MM.1S (cell line): ENCODE results near the gene IMP3.
A peak's percentile ranks its signal among the peaks of the same experiment; 100 is the strongest.

Source experiments
- DNase-seq: peaks from one replicate; pipeline ENCODE4 v3.0.0-alpha.2; 2015
- H2AFZ ChIP-seq: fragments of 300-600 bp; sonication (generic); 2 replicates; pipeline ENCODE4 v1.6.0; 2016; ENCODE audit warnings: antibody characterized with exemption, low read length
- H3F3A ChIP-seq: fragments of 300-600 bp; sonication (generic); 2 replicates; pipeline ENCODE4 v1.6.1; 2016; ENCODE audit warnings: mild to moderate bottlenecking, antibody characterized with exemption, low read length, moderate library complexity, mixed read lengths; ENCODE audit not compliant: insufficient read depth
- H3K27ac ChIP-seq: fragments of 300-600 bp; sonication (generic); 2 replicates; pipeline ENCODE4 v1.5.1; 2016; ENCODE audit warnings: mild to moderate bottlenecking, low read length
- H3K27me3 ChIP-seq: fragments of 300-600 bp; sonication (generic); replicated peaks from 2 replicates; pipeline ENCODE4 v1.6.0; 2016; ENCODE audit warnings: low read length; ENCODE audit not compliant: insufficient read depth
- H3K36me3 ChIP-seq: fragments of 300-600 bp; sonication (generic); replicated peaks from 2 replicates; pipeline ENCODE4 v1.6.1; 2016; ENCODE audit warnings: mild to moderate bottlenecking, low read length, mixed read lengths; ENCODE audit not compliant: insufficient read depth
- H3K4me1 ChIP-seq: fragments of 300-600 bp; sonication (generic); 2 replicates; pipeline ENCODE4 v1.6.1; 2016; ENCODE audit warnings: low read length, mixed read lengths
- H3K4me2 ChIP-seq: fragments of 300-600 bp; sonication (generic); 2 replicates; pipeline ENCODE4 v1.6.0; 2016; ENCODE audit warnings: low read depth, low read length
- H3K4me3 ChIP-seq: fragments of 300-600 bp; sonication (generic); 2 replicates; pipeline ENCODE4 v1.5.1; 2016; ENCODE audit warnings: low read length, mixed read lengths
- H3K79me2 ChIP-seq: fragments of 300-600 bp; sonication (generic); 2 replicates; pipeline ENCODE4 v1.6.1; 2016; ENCODE audit warnings: mixed run types, low read length, mixed read lengths
- H3K9ac ChIP-seq: fragments of 300-600 bp; sonication (generic); 2 replicates; pipeline ENCODE4 v1.6.1; 2016; ENCODE audit warnings: low read length, mixed read lengths
- H3K9me2 ChIP-seq: fragments of 300-600 bp; sonication (generic); replicated peaks from 2 replicates; pipeline ENCODE4 v1.6.1; 2016; ENCODE audit warnings: mild to moderate bottlenecking, low read length, mixed read lengths; ENCODE audit not compliant: insufficient read depth
- H3K9me3 ChIP-seq: fragments of 300-600 bp; sonication (generic); replicated peaks from 2 replicates; pipeline ENCODE4 v1.6.1; 2016; ENCODE audit warnings: mild to moderate bottlenecking, low read length, mixed read lengths; ENCODE audit not compliant: insufficient read depth
- H4K20me1 ChIP-seq: fragments of 300-600 bp; sonication (generic); 2 replicates; pipeline ENCODE4 v1.6.1; 2016; ENCODE audit warnings: mild to moderate bottlenecking, low read length, moderate library complexity, mixed read lengths; ENCODE audit not compliant: insufficient read depth
- EZH2 ChIP-seq: fragments of 300-600 bp; sonication (generic); optimal IDR thresholded peaks from 2 replicates; pipeline ENCODE3; 2017; ENCODE audit warnings: low read depth, mild to moderate bottlenecking, antibody characterized with exemption, low read length, mixed read lengths
- EZH2phosphoT487 ChIP-seq: fragments of 300-600 bp; sonication (generic); IDR thresholded peaks from 2 replicates; pipeline ENCODE4 v1.6.1; 2018; ENCODE audit warnings: antibody characterized with exemption, low read length
- TF ChIP-seq, protein P1 (sequence below): fragments of 300-600 bp; sonication (generic); IDR thresholded peaks from 2 replicates; pipeline ENCODE4 v1.5.1; 2016; ENCODE audit warnings: antibody characterized with exemption, low read length, mixed read lengths

The IMP3 gene

DNA sequence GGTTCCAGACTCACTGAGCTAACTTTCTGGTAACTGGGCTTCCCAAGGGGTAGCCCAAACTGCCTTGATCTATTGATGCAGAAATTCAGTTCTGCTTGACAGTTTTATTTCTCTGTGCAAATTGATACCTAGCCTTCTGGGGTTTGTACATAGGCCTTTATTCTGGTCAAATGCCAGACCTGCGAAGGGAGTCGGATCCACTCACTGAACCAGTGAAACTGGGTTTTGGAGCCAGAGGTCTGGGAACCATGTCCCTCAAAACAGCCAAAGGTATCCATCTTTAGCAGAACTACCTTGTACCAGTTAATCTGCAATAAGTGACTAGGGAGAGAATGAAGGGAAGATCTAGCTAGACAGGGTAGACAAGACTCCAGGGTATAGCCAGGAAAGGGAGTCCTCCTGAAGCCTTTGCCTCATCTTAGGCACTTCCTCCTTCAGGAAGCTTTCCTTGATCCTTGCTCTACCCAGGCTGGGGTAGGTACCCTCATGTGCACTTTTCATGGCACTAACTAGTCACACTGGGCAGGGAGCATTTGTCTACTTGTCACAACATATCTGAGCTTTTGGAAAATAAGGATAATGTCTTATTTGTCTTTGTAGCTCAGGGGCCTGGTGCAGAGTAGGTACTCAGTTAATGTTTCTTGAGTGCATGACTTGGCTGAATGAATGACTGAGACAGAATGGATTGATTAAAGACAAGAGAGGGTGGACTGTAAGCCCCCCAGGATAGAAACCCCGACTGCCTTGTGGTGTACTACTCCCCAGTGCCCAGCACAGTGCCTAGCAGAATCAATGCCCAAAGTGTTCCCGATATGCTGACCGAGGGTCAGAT lies 6.3 kb upstream of the IMP3 start:
- Histone ChIP-seq H3K9me2 (no peaks in the 10 kb centered on the region), H3F3A (no peaks in the 10 kb centered on the region), H3K9me3 (no peaks in the 10 kb centered on the region), H3K36me3 (no peaks in the 10 kb centered on the region), H3K4me2 (peak overlapping the region; percentile 93; the same call in 1 of the 2 replicates), H2AFZ (no peak overlapping the region), H4K20me1 (no peaks in the 10 kb centered on the region), H3K9ac (no peak overlapping the region), H3K27me3 (peaks cover 33% of the 10 kb centered on the region), H3K4me1 (no peaks in the 10 kb centered on the region), H3K4me3 (no peak overlapping the region), H3K79me2 (no peaks in the 10 kb centered on the region), H3K27ac (no peak overlapping the region)
- no peak for TF ChIP-seq EZH2
- TF ChIP-seq, protein P1, sequence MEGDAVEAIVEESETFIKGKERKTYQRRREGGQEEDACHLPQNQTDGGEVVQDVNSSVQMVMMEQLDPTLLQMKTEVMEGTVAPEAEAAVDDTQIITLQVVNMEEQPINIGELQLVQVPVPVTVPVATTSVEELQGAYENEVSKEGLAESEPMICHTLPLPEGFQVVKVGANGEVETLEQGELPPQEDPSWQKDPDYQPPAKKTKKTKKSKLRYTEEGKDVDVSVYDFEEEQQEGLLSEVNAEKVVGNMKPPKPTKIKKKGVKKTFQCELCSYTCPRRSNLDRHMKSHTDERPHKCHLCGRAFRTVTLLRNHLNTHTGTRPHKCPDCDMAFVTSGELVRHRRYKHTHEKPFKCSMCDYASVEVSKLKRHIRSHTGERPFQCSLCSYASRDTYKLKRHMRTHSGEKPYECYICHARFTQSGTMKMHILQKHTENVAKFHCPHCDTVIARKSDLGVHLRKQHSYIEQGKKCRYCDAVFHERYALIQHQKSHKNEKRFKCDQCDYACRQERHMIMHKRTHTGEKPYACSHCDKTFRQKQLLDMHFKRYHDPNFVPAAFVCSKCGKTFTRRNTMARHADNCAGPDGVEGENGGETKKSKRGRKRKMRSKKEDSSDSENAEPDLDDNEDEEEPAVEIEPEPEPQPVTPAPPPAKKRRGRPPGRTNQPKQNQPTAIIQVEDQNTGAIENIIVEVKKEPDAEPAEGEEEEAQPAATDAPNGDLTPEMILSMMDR, result no peak
- no peak for TF ChIP-seq EZH2phosphoT487
- no peak for DNase-seq

DNA sequence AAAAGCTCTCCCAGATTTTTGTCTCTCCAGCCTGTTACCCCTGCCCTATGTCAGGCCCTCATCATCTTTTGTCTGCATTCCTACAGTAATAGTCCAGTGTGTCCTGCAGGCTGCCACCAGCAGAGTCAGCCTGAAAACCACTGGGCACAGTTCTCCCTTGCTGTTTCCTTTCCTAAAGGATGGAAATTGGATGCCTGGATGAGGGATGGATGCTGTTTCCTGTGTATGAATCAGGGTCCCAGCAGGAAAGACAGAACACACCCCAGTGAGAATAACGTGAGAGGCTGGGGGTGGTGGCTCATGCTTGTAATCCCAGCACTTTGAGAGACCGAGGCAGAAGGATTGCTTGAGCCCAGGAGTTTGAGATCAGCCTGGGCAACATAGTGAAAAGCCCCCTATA lies 4.4 kb upstream of the IMP3 start:
- H3K27ac ChIP-seq, result no peak overlapping the region
- TF ChIP-seq EZH2phosphoT487 (no peak), EZH2 (no peak)
- TF ChIP-seq, protein P1, result no peak
- H3K9ac ChIP-seq, result no peak overlapping the region
- no peaks in the 10 kb centered on the region for H3K36me3 ChIP-seq
- H3K27me3 ChIP-seq, result peaks cover 33% of the 10 kb centered on the region
- no peaks in the 10 kb centered on the region for H3K9me2 ChIP-seq
- H4K20me1 ChIP-seq, result no peaks in the 10 kb centered on the region
- H3K4me3 ChIP-seq, result no peak overlapping the region
- no peak for DNase-seq
- H3K4me1 ChIP-seq, result no peaks in the 10 kb centered on the region
- H3F3A ChIP-seq, result peaks cover 9% of the 10 kb centered on the region; the same call in 1 of the 2 replicates
- no peak overlapping the region for H3K4me2 ChIP-seq
- H3K9me3 ChIP-seq, result no peaks in the 10 kb centered on the region
- H3K79me2 ChIP-seq, result peaks cover 5% of the 10 kb centered on the region
- no peak overlapping the region for H2AFZ ChIP-seq

DNA sequence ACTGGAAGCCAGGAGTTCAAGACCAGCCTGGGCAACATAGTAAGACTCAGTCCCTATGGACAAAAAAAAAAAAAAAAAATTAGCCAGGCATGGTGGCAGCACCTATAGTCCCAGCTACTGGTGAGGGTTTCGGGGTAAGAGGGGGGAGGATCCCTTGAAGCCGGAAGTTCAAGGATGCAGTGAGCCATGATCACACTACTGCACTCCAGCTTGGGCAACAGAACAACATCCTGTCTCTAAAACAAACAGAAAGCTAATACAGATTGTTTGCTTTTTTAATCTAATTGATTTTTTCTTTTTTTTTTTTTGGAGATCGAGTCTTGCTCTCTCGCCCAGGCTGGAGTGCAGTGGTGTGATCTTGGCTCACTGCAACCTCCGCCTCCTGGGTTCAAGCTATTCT lies 1.6 kb upstream of the IMP3 start:
- no peak for TF ChIP-seq EZH2phosphoT487
- TF ChIP-seq, protein P1, result no peak
- TF ChIP-seq EZH2, result no peak
- no peak for DNase-seq
- no peak overlapping the region for H3K4me2 ChIP-seq

More for the DNA sequence above, 1.6 kb upstream of the IMP3 start:
- H3K79me2 ChIP-seq, result peaks cover 29% of the 10 kb centered on the region
- peaks cover 14% of the 10 kb centered on the region for H3K27me3 ChIP-seq
- H2AFZ ChIP-seq, result no peak overlapping the region
- H4K20me1 ChIP-seq, result no peaks in the 10 kb centered on the region
- H3K4me1 ChIP-seq, result no peaks in the 10 kb centered on the region
- H3K4me3 ChIP-seq, result no peak overlapping the region
- H3F3A ChIP-seq, result peaks cover 9% of the 10 kb centered on the region; the same call in 1 of the 2 replicates
- H3K9me3 ChIP-seq, result no peaks in the 10 kb centered on the region
- H3K9ac ChIP-seq, result no peak overlapping the region
- no peaks in the 10 kb centered on the region for H3K36me3 ChIP-seq
- no peak overlapping the region for H3K27ac ChIP-seq
- H3K9me2 ChIP-seq, result no peaks in the 10 kb centered on the region
